Left lung (tissue), 10 donors: ENCODE data around the gene PLEKHG2. TPM values are rescaled to one million over a fixed set of nuclear protein-coding genes. Genes with fewer than 3 reads are reported as not detected.
A peak's percentile ranks its signal among the peaks of the same experiment; 100 is the strongest.

Experiments
- ATAC-seq: fragments of 200-7000 bp; cut with Tn5 transposase; one replicate; pipeline ENCODE4 v1.9.1; 2020; ENCODE audit warnings: moderate library complexity
- DNase-seq, 4 donors: peaks; one replicate each; pipeline ENCODE4 v3.0.0-alpha.2; 2013 to 2020
- H3K27ac ChIP-seq, 2 donors: fragments of 200-600 bp; sonication (generic) in 1 of 2; one replicate each; pipeline versions ENCODE4 v1.5.0 to v1.8.0; 2020 to 2021
- H3K27me3 ChIP-seq, 2 donors: fragments of 200-600 bp; sonication (generic) in 1 of 2; one replicate each; pipeline versions ENCODE4 v1.5.0 to v1.8.0; 2020 to 2021
- H3K36me3 ChIP-seq, 2 donors: fragments of 200-600 bp; sonication (generic) in 1 of 2; one replicate each; pipeline versions ENCODE4 v1.5.0 to v1.8.0; 2020 to 2021
- H3K4me1 ChIP-seq, 2 donors: fragments of 200-600 bp; one replicate each; pipeline ENCODE4 v1.8.0; 2021
- H3K4me3 ChIP-seq, 2 donors: fragments of 200-600 bp; sonication (generic) in 1 of 2; one replicate each; pipeline versions ENCODE4 v1.5.0 to v1.8.0; 2020 to 2021; ENCODE audit warnings: mild to moderate bottlenecking in 1 of 2
- H3K9me3 ChIP-seq, 2 donors: fragments of 200-600 bp; sonication (generic) in 1 of 2; one replicate each; pipeline versions ENCODE4 v1.5.0 to v1.8.0; 2020 to 2021
- intact Hi-C, 2 donors: fragments of 100-400 bp; cut with DNase I; formaldehyde crosslinking; loops; one replicate each; pipeline versions ENCODE4 v1.11.2 to v1.14.2; 2022
- polyA plus RNA-seq, 6 donors: library from polyadenylated mRNA; unstranded; fragments of 120-200 nt; gene quantifications; one replicate each; pipeline ENCODE4 v1.2.1, GENCODE V29; 2013; ENCODE audit not compliant: insufficient read length in 6 of 6
- total RNA-seq, 2 donors: library from RNA; stranded (reverse); fragmentation: NEBNext Ultra II Directional; extraction: Animal tissue kit (Norgen Biotek cat#: 25700); gene quantifications; one replicate each; pipeline ENCODE4 v1.2.1, GENCODE V29; 2021
- TF ChIP-seq, protein P1 (sequence below), 2 donors: fragments of 200-600 bp; sonication (generic) in 1 of 2; IDR thresholded peaks; one replicate each; pipeline versions ENCODE4 v1.5.0 to v1.8.0; 2021; ENCODE audit warnings: antibody characterized with exemption in 2 of 2
- donor health status: DM: no; HTN: yes; CAD: no.
- donor health status: DM: no; HTN: no; CAD: no.

Gene PLEKHG2
- total and polyA plus RNA-seq, 8 donors = 39.5 to 118 (median 91.3) TPM

DNA sequence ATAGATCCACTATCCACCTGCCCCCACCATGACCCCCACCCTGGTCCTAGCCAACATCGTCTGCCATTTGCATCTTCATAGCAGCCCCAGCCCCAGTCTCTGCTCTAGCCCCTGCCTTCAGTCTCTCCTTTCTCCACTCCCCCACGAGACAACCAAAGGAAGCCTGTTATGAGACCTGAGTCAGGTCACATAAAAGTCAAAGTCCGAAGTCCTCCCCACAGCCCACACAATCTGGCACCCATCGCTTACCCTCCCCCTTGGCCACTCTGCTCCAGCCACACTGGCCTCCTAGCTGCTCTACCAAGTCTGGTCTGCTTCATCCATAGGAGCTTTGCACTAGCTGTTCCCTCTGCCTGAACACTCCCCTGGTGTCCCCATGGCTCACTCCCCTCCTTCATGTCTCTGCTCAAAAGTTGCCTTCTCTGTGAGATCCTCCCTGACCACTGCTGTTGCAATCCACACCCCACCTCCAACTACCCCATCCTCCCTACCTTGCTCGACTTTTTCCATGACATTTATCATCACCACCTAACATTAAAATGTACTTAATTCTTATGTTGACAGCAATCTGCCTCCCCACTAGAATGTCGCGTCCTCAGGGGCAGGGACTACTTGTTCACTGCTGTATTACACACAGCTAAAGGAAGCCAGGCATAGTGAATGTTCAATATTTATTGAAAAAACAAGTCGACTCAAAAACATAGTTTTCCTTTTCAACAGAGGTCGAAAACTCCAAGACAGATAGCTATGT lies 1.2 kb upstream of the PLEKHG2 start:
- no peak for ATAC-seq
- DNase-seq = peak in 2 of 4 donors; percentile 38 to 55
- Histone ChIP-seq H3K4me3 (peak overlapping the region in 1 of 2 donors; percentile 100), H3K9me3 (no peaks in the 10 kb centered on the region), H3K4me1 (peaks cover 11 to 58% of the 10 kb centered on the region in 2 donors), H3K36me3 (peaks cover 9 to 21% of the 10 kb centered on the region in 2 donors), H3K27me3 (peaks cover 0 to 12% of the 10 kb centered on the region in 2 donors), H3K27ac (peak overlapping the region; percentile 98 to 100)
- intact Hi-C loops = no loop called here
- TF ChIP-seq, protein P1, sequence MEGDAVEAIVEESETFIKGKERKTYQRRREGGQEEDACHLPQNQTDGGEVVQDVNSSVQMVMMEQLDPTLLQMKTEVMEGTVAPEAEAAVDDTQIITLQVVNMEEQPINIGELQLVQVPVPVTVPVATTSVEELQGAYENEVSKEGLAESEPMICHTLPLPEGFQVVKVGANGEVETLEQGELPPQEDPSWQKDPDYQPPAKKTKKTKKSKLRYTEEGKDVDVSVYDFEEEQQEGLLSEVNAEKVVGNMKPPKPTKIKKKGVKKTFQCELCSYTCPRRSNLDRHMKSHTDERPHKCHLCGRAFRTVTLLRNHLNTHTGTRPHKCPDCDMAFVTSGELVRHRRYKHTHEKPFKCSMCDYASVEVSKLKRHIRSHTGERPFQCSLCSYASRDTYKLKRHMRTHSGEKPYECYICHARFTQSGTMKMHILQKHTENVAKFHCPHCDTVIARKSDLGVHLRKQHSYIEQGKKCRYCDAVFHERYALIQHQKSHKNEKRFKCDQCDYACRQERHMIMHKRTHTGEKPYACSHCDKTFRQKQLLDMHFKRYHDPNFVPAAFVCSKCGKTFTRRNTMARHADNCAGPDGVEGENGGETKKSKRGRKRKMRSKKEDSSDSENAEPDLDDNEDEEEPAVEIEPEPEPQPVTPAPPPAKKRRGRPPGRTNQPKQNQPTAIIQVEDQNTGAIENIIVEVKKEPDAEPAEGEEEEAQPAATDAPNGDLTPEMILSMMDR (IDR thresholded peaks at IDR 0.05) = no peak

DNA sequence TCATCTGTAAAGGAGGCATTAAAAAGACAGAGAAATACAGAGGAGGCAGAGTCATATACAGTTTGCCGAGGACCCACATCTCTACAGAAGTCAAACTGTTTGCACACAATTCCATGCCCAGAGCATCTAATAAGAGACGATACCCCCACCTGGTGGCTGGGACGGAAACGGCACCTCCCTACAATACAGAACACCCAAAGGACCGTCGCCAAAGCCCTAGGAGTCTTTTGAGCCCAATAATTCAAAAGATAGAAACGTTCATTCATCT lies 703 bp upstream of the PLEKHG2 start:
- no peaks in the 10 kb centered on the region for H3K9me3 ChIP-seq
- TF ChIP-seq, protein P1 (IDR thresholded peaks at IDR 0.05) = peak; percentile 88 to 94
- ATAC-seq (peak; percentile 46), DNase-seq (peak; percentile 85 to 92 (median 90))
- peak overlapping the region in 1 of 2 donors; percentile 100 for H3K4me3 ChIP-seq
- intact Hi-C loops = no loop called here
- H3K27ac ChIP-seq = peak overlapping the region; percentile 98 to 100
- peaks cover 9 to 22% of the 10 kb centered on the region in 2 donors for H3K36me3 ChIP-seq
- H3K4me1 ChIP-seq = peaks cover 11 to 62% of the 10 kb centered on the region in 2 donors
- peaks cover 0 to 12% of the 10 kb centered on the region in 2 donors for H3K27me3 ChIP-seq

DNA sequence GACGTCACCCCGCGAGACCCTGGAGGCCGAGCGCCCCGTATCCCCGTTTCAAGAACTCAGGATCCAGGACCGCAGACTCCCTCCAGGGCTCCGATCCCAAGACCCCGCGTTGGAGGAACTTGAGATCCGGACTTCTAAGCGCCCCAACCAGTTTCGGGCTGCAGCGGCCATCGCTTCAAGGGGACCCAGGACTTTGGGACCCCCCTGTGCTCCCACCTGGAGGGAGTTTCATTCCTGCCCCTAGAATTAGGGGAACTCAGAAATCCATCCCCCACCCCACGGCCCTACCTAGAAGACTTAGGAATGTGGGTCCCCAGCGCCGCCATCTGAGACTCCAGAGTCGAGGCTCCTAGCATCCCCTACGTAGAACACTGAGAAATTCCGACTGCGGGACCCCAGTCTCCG lies 400 bp downstream of the PLEKHG2 start:
- no peaks in the 10 kb centered on the region for H3K9me3 ChIP-seq
- TF ChIP-seq, protein P1 (IDR thresholded peaks at IDR 0.05) = peak; percentile 7 to 84
- H3K27ac ChIP-seq = peak overlapping the region; percentile 98 to 100
- ATAC-seq = no peak
- peaks cover 0 to 12% of the 10 kb centered on the region in 2 donors for H3K27me3 ChIP-seq
- peaks cover 11 to 65% of the 10 kb centered on the region in 2 donors for H3K4me1 ChIP-seq
- peaks cover 6 to 24% of the 10 kb centered on the region in 2 donors for H3K36me3 ChIP-seq
- DNase-seq = no peak
- intact Hi-C loops = no loop called here
- peak overlapping the region; percentile 90 to 100 for H3K4me3 ChIP-seq

DNA sequence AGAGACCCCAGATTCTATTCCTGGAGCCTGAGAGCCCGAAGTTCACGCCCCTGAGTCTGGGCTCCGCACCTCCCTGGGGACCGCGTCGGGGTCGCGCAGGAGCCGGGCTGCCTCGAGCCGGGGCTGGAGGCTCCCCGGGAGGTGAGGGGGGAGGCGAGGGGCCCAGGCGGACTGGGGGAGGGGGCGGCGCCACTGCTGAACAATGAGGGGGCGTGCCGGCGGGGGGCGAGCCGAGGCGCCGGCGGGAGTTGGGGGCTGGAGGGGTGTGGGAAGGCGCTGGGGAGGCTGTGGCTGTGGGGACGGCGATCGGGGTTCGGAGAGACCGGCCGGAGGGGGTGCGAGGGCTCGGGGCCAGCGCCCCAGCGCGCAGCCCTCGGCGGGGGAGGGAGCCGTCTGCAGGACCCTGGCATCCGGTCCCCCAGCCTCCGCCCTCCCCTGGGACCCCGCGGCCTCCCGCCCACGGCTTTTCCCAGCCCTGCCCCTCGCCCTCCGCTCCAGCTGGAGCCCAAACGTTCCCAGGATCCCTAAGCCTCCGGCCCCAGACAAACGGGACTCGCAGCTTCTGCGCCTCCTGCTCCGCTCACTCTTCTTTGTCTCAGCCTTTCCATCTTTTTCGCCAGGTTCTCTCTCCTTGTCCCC lies 922 bp downstream of the PLEKHG2 start:
- Histone ChIP-seq H3K27me3 (peaks cover 0 to 12% of the 10 kb centered on the region in 2 donors), H3K36me3 (peaks cover under 1 to 24% of the 10 kb centered on the region in 2 donors), H3K4me3 (peak overlapping the region; percentile 90 to 100), H3K4me1 (peaks cover 11 to 65% of the 10 kb centered on the region in 2 donors), H3K27ac (peak overlapping the region; percentile 98 to 100), H3K9me3 (no peaks in the 10 kb centered on the region)
- DNase-seq = peak in 3 of 4 donors; percentile 59 to 86 (median 85)
- ATAC-seq = peak; percentile 0
- intact Hi-C loops = no loop called here
- TF ChIP-seq, protein P1 (IDR thresholded peaks at IDR 0.05) = no peak

- peaks cover 0 to 24% of the 10 kb centered on the region in 2 donors for H3K36me3 ChIP-seq
- no peak for ATAC-seq
- TF ChIP-seq, protein P1 (IDR thresholded peaks at IDR 0.05) = no peak
- DNase-seq = no peak
- intact Hi-C loops = no loop called here
- H3K27me3 ChIP-seq = peaks cover 0 to 12% of the 10 kb centered on the region in 2 donors
- H3K4me3 ChIP-seq = peak overlapping the region; percentile 90 to 100
- peak overlapping the region; percentile 98 to 100 for H3K27ac ChIP-seq
- peaks cover 11 to 65% of the 10 kb centered on the region in 2 donors for H3K4me1 ChIP-seq
- no peaks in the 10 kb centered on the region for H3K9me3 ChIP-seq
Measured at GRCh38 chr19:39413911-39414608, 1.6 kb downstream of the PLEKHG2 start.
